ENCODE results near the gene POLE3. TPM values are rescaled to one million over a fixed set of nuclear protein-coding genes. Genes with fewer than 3 reads are reported as not detected.

The POLE3 gene
- total RNA-seq, 1 donor from 2014 or later = 29.7 TPM

DNA sequence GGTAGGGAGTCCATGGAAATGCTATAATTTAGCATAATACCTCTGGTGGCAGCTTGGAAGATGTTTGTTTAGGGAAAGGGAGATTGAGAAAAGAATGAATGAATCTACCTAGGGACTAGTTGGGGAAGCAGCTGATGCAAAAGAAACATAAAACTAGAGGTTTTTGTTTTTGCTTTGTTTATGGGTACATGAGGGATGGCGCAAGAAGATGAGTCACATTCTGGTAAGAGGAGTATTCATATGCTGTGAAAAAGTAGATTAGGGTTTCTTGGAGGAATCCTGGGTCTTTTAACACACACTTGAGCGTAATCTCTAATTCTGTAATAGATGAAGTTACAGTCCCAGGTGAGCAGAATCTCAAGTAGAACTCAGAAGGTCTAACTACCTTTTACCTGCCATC lies 17.2 kb upstream of the POLE3 start:
- TF ChIP-seq, protein P1, sequence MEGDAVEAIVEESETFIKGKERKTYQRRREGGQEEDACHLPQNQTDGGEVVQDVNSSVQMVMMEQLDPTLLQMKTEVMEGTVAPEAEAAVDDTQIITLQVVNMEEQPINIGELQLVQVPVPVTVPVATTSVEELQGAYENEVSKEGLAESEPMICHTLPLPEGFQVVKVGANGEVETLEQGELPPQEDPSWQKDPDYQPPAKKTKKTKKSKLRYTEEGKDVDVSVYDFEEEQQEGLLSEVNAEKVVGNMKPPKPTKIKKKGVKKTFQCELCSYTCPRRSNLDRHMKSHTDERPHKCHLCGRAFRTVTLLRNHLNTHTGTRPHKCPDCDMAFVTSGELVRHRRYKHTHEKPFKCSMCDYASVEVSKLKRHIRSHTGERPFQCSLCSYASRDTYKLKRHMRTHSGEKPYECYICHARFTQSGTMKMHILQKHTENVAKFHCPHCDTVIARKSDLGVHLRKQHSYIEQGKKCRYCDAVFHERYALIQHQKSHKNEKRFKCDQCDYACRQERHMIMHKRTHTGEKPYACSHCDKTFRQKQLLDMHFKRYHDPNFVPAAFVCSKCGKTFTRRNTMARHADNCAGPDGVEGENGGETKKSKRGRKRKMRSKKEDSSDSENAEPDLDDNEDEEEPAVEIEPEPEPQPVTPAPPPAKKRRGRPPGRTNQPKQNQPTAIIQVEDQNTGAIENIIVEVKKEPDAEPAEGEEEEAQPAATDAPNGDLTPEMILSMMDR (IDR thresholded peaks at IDR 0.05) = no peak
- DNase-seq (no peak), ATAC-seq (no peak)
- no peaks in the 10 kb centered on the region for H3K9me3 ChIP-seq
- intact Hi-C loops (cut with DNase I) = no loop called here
- H3K27me3 ChIP-seq (ENCODE audit: low read depth) = no peaks in the 10 kb centered on the region
- H3K4me3 ChIP-seq = no peak overlapping the region
- H3K4me1 ChIP-seq = no peaks in the 10 kb centered on the region
- no peak overlapping the region for H3K27ac ChIP-seq
- H3K36me3 ChIP-seq = no peaks in the 10 kb centered on the region

DNA sequence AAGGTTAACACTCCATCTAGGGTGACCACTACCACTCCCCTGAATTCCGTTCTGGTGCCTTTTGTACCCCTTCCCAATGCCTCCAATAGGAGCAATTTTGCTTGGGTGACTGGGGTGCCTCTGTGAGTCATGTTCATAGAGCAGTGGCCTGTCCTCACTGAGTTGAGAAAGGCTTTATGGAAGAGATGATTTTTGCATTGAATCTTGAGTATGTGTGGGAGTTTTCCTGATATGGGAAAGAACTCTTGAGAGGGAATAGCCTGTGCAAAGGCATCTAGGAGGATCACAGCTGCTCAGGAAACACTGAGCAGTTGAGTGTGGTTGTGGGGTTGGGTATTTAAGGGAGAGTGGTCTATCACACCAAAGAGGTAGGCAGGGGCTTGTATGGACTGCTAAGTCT lies 16.2 kb upstream of the POLE3 start:
- intact Hi-C loops (cut with DNase I) = no loop called here

GRCh38 chr9:113425072-113425471 lies 14.6 kb upstream of the POLE3 start:
- ATAC-seq = no peak
- no peaks in the 10 kb centered on the region for H3K4me1 ChIP-seq
- no peaks in the 10 kb centered on the region for H3K36me3 ChIP-seq
- TF ChIP-seq, protein P1 (IDR thresholded peaks at IDR 0.05) = no peak
- H3K27me3 ChIP-seq (ENCODE audit: low read depth) = no peaks in the 10 kb centered on the region
- H3K27ac ChIP-seq = no peak overlapping the region
- intact Hi-C loops (cut with DNase I) = no loop called here
- DNase-seq = no peak
- H3K9me3 ChIP-seq = no peaks in the 10 kb centered on the region
- no peak overlapping the region for H3K4me3 ChIP-seq

More for the DNA sequence above, 16.2 kb upstream of the POLE3 start:
- no peaks in the 10 kb centered on the region for H3K4me1 ChIP-seq
- no peak for DNase-seq
- H3K4me3 ChIP-seq = no peak overlapping the region
- H3K27me3 ChIP-seq (ENCODE audit: low read depth) = no peaks in the 10 kb centered on the region
- TF ChIP-seq, protein P1 (IDR thresholded peaks at IDR 0.05) = no peak
- H3K9me3 ChIP-seq = no peaks in the 10 kb centered on the region
- no peak overlapping the region for H3K27ac ChIP-seq
- H3K36me3 ChIP-seq = no peaks in the 10 kb centered on the region
- no peak for ATAC-seq

- H3K27ac ChIP-seq = no peak overlapping the region
- H3K27me3 ChIP-seq (ENCODE audit: low read depth) = no peaks in the 10 kb centered on the region
- intact Hi-C loops (cut with DNase I) = no loop called here
- TF ChIP-seq, protein P1 (IDR thresholded peaks at IDR 0.05) = no peak
- DNase-seq (no peak), ATAC-seq (no peak)
- no peak overlapping the region for H3K4me3 ChIP-seq
- no peaks in the 10 kb centered on the region for H3K4me1 ChIP-seq
- no peaks in the 10 kb centered on the region for H3K9me3 ChIP-seq
- no peaks in the 10 kb centered on the region for H3K36me3 ChIP-seq
These were observed 11.3 kb upstream of the POLE3 start for GRCh38 chr9:113421726-113422125.

DNA sequence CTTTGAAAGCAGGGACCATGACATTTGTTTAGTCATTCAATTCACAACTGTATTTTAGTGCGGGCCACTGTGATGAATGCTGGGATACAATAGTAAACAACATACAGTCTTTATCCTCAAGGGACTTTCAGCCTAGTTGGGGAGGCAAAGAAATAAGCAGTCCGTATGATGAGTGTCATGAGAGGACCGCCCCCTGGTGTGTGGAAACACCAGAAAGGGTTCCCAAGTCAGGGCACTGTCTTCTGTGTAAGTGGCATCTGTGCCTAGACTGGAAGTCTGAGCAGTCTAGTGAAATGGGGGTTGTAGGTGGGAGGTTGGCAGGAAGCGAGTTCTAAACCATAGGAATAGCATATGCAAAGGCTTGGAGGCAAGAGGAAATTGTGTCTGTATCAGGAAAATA lies 6.9 kb upstream of the POLE3 start:
- ATAC-seq (no peak), DNase-seq (no peak)
- H3K9me3 ChIP-seq = no peaks in the 10 kb centered on the region
- no peak overlapping the region for H3K4me3 ChIP-seq
- no peaks in the 10 kb centered on the region for H3K27me3 ChIP-seq (ENCODE audit: low read depth)
- H3K36me3 ChIP-seq = no peaks in the 10 kb centered on the region
- TF ChIP-seq, protein P1 (IDR thresholded peaks at IDR 0.05) = no peak
- intact Hi-C loops (cut with DNase I) = no loop called here
- no peak overlapping the region for H3K27ac ChIP-seq
- H3K4me1 ChIP-seq = no peaks in the 10 kb centered on the region

Data from lower lobe of right lung (tissue), 2 donors.